Measurements from ENCODE around the gene ILDR1. TPM values are rescaled to one million over a fixed set of nuclear protein-coding genes. Genes with fewer than 3 reads are reported as not detected.

Gene ILDR1
- total RNA-seq, 1 experiment from 2014 or later, result 2.3 TPM

DNA sequence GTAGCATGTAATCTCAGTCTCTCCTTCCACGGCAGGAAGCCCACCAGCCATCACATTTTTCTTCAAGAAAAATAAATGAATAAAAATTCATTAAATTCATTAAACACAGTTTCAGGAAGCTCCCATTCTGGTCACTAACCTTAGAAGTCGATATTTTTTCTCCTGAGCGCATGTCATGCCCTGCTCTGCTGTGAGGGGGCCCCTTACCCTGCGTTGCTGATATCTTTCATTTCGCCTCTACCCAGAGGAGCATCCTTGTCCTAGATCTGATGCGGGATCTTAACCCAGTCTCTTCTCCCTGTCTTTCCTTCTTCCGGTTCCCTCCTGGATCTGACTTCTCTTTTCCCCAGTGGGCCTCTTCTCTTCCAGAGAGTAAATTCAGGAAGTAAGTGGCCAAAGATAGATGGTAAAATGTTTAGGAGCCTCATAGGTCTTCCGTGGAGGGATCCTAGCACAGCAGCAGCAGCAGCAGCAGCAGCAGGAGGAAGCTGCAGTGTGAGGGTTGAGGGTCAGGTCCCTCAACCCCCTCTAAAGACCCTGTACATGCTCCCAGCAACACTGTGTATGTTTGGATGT, 1.4 kb upstream of the ILDR1 start:
- peaks cover 19% of the 10 kb centered on the region for H3K4me1 Mint-ChIP-seq
- no peaks in the 10 kb centered on the region for H3K36me3 Mint-ChIP-seq
- no peak overlapping the region for H3K27ac Mint-ChIP-seq
- peak overlapping the region; percentile 41; the same call in 1 of the 2 replicates for H3K4me3 Mint-ChIP-seq
- ChIA-PET POLR2A (no interaction called here), CTCF (interaction anchor here (0.5 to 0.9 kb wide), 2 partner anchors 28 to 283 kb away, joined by 3 read pairs; no protein-coding TSS in a partner anchor)
- H3K27me3 Mint-ChIP-seq (ENCODE audit: low read depth), result no peaks in the 10 kb centered on the region; the same call in 1 of the 2 replicates
- ATAC-seq, result peak; percentile 65
- DNase-seq (ENCODE audit: low spot score), result no peak
- TF ChIP-seq KAT7 (CRISPR knock-in tag; IDR thresholded peaks at IDR 0.05; ENCODE audit: borderline replicate concordance) (no peak), TEAD4 (CRISPR knock-in tag; IDR thresholded peaks at IDR 0.05) (no peak), ESRRA (CRISPR knock-in tag; IDR thresholded peaks at IDR 0.05; ENCODE audit: borderline replicate concordance) (no peak), PRRX2 (CRISPR knock-in tag; IDR thresholded peaks at IDR 0.05) (no peak), SOX15 (CRISPR knock-in tag; IDR thresholded peaks at IDR 0.05) (no peak), EMX1 (CRISPR knock-in tag; IDR thresholded peaks at IDR 0.05) (no peak), RORB (CRISPR knock-in tag; IDR thresholded peaks at IDR 0.05) (no peak), FOXK1 (CRISPR knock-in tag; IDR thresholded peaks at IDR 0.05) (no peak), HMGA2 (CRISPR knock-in tag; IDR thresholded peaks at IDR 0.05) (no peak), NR1H2 (CRISPR knock-in tag; IDR thresholded peaks at IDR 0.05) (no peak), ZNF396 (CRISPR knock-in tag; IDR thresholded peaks at IDR 0.05; ENCODE audit: borderline replicate concordance) (no peak)
- TF ChIP-seq, protein P1, sequence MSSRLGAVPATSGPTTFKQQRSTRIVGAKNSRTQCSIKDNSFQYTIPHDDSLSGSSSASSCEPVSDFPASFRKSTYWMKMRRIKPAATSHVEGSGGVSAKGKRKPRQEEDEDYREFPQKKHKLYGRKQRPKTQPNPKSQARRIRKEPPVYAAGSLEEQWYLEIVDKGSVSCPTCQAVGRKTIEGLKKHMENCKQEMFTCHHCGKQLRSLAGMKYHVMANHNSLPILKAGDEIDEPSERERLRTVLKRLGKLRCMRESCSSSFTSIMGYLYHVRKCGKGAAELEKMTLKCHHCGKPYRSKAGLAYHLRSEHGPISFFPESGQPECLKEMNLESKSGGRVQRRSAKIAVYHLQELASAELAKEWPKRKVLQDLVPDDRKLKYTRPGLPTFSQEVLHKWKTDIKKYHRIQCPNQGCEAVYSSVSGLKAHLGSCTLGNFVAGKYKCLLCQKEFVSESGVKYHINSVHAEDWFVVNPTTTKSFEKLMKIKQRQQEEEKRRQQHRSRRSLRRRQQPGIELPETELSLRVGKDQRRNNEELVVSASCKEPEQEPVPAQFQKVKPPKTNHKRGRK (CRISPR knock-in tag; IDR thresholded peaks at IDR 0.05; ENCODE audit: borderline replicate concordance), result no peak
- no peaks in the 10 kb centered on the region for H3K9me3 Mint-ChIP-seq

GRCh38 chr3:122021037-122021436, 1.0 kb downstream of the ILDR1 start:
- Mint-ChIP-seq H3K36me3 (no peaks in the 10 kb centered on the region), H3K4me3 (peak overlapping the region; percentile 79), H3K9me3 (no peaks in the 10 kb centered on the region), H3K27ac (no peak overlapping the region), H3K4me1 (peaks cover 19% of the 10 kb centered on the region), H3K27me3 (ENCODE audit: low read depth) (no peaks in the 10 kb centered on the region; the same call in 1 of the 2 replicates)
- CTCF ChIA-PET, result interaction anchor here (1.4 to 3.3 kb wide), 2 partner anchors 10 to 26 kb away, joined by 3 to 20 read pairs; no protein-coding TSS in a partner anchor
- no peak for ATAC-seq
- no peak for DNase-seq (ENCODE audit: low spot score)
- POLR2A ChIA-PET, result no interaction called here
- no peak for TF ChIP-seq MYBL2 (CRISPR knock-in tag; IDR thresholded peaks at IDR 0.05)
- TF ChIP-seq, protein P1 (CRISPR knock-in tag; IDR thresholded peaks at IDR 0.05; ENCODE audit: borderline replicate concordance), result no peak
- no peak for TF ChIP-seq NR2C2 (CRISPR knock-in tag; IDR thresholded peaks at IDR 0.05)
- TF ChIP-seq OVOL2 (CRISPR knock-in tag; IDR thresholded peaks at IDR 0.05; ENCODE audit: borderline replicate concordance), result no peak
- TF ChIP-seq, protein P2, sequence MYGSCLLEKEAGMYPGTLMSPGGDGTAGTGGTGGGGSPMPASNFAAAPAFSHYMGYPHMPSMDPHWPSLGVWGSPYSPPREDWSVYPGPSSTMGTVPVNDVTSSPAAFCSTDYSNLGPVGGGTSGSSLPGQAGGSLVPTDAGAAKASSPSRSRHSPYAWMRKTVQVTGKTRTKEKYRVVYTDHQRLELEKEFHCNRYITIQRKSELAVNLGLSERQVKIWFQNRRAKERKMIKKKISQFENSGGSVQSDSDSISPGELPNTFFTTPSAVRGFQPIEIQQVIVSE (CRISPR knock-in tag; IDR thresholded peaks at IDR 0.05; ENCODE audit: borderline replicate concordance), result no peak
- no peak for TF ChIP-seq ZBTB43 (CRISPR knock-in tag; IDR thresholded peaks at IDR 0.05)
- TF ChIP-seq USF2 (CRISPR knock-in tag; IDR thresholded peaks at IDR 0.05), result no peak
- no peak for TF ChIP-seq NFATC4 (CRISPR knock-in tag; IDR thresholded peaks at IDR 0.05)
- TF ChIP-seq, protein P3, sequence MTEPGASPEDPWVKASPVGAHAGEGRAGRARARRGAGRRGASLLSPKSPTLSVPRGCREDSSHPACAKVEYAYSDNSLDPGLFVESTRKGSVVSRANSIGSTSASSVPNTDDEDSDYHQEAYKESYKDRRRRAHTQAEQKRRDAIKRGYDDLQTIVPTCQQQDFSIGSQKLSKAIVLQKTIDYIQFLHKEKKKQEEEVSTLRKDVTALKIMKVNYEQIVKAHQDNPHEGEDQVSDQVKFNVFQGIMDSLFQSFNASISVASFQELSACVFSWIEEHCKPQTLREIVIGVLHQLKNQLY (CRISPR knock-in tag; IDR thresholded peaks at IDR 0.05), result no peak
- no peak for TF ChIP-seq NFE2L1 (CRISPR knock-in tag; IDR thresholded peaks at IDR 0.05)
- no peak for TF ChIP-seq ZNF232 (CRISPR knock-in tag; IDR thresholded peaks at IDR 0.05)
- TF ChIP-seq FOXP1 (CRISPR knock-in tag; IDR thresholded peaks at IDR 0.05; ENCODE audit: borderline replicate concordance), result no peak
- no peak for TF ChIP-seq ZNF263 (CRISPR knock-in tag; IDR thresholded peaks at IDR 0.05; ENCODE audit: low read depth)
- TF ChIP-seq HMGA2 (CRISPR knock-in tag; IDR thresholded peaks at IDR 0.05), result no peak
- TF ChIP-seq SMAD4 (CRISPR knock-in tag; IDR thresholded peaks at IDR 0.05), result no peak
- no peak for TF ChIP-seq PREB (CRISPR knock-in tag; IDR thresholded peaks at IDR 0.05; ENCODE audit: borderline replicate concordance)
- no peak for TF ChIP-seq ETV6 (CRISPR knock-in tag; IDR thresholded peaks at IDR 0.05)

All from WTC11 (cell line).